Activated T-helper 17 cell treated with anti-CD3 and anti-CD28 coated beads, Interleukin-2, amount 50 U/mL, for 72 hours (primary cell): ENCODE measurements around the gene RNF40. TPM values are rescaled to one million over a fixed set of nuclear protein-coding genes. Genes with fewer than 3 reads are reported as not detected.

Source experiments
- ATAC-seq: fragments of 150-1000 bp; cut with Tn5 transposase; replicated peaks from 2 replicates; pipeline ENCODE4 v1.10.0; 2021; ENCODE audit warnings: mild to moderate bottlenecking, moderate library complexity
- H3K27ac Mint-ChIP-seq: one replicate; pipeline ENCODE4 v1.8.0; 2022; ENCODE audit warnings: mixed read lengths
- H3K27me3 Mint-ChIP-seq: one replicate; pipeline ENCODE4 v1.8.0; 2022; ENCODE audit warnings: mixed read lengths
- H3K36me3 Mint-ChIP-seq: one replicate; pipeline ENCODE4 v1.8.0; 2022; ENCODE audit warnings: low read depth, mild to moderate bottlenecking, mixed read lengths
- H3K4me1 Mint-ChIP-seq: one replicate; pipeline ENCODE4 v1.8.0; 2022; ENCODE audit warnings: mixed read lengths
- H3K4me3 Mint-ChIP-seq: one replicate; pipeline ENCODE4 v1.8.0; 2022; ENCODE audit warnings: mild to moderate bottlenecking, mixed read lengths
- H3K9me3 Mint-ChIP-seq: one replicate; pipeline ENCODE4 v1.8.0; 2022; ENCODE audit warnings: mixed read lengths
- total RNA-seq, 2 donors: library from RNA; stranded (reverse); gene quantifications; one replicate each; pipeline ENCODE4 v1.2.3, GENCODE V29; 2022

RNF40 gene
- total RNA-seq, 2 donors from 2014 or later = 90.7 to 95.1 TPM

DNA sequence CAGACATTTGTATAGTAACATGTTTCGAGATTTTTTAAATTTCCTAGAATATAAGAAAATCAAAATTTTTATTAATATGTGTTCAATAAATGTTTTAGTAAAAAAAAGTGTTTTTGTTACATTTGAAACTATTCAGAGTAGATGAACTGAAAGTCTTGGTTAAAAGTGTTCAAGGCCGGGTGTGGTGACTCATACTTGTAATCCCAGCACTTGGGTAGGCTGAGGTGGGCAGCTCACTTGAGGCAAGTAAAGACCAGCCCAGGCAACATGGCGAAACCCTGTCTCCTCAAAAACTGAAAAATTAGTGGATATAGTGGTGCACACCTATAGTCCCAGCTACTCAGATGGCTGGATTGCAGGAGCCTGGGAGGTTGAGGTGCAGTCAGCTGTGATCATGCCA, 30.7 kb upstream of the RNF40 start:
- no peaks in the 10 kb centered on the region for H3K27me3 Mint-ChIP-seq
- no peak overlapping the region for H3K4me3 Mint-ChIP-seq
- H3K9me3 Mint-ChIP-seq = no peaks in the 10 kb centered on the region
- ATAC-seq = peak; percentile 64
- no peak overlapping the region for H3K27ac Mint-ChIP-seq
- no peaks in the 10 kb centered on the region for H3K4me1 Mint-ChIP-seq
- H3K36me3 Mint-ChIP-seq = peaks cover 98% of the 10 kb centered on the region

DNA sequence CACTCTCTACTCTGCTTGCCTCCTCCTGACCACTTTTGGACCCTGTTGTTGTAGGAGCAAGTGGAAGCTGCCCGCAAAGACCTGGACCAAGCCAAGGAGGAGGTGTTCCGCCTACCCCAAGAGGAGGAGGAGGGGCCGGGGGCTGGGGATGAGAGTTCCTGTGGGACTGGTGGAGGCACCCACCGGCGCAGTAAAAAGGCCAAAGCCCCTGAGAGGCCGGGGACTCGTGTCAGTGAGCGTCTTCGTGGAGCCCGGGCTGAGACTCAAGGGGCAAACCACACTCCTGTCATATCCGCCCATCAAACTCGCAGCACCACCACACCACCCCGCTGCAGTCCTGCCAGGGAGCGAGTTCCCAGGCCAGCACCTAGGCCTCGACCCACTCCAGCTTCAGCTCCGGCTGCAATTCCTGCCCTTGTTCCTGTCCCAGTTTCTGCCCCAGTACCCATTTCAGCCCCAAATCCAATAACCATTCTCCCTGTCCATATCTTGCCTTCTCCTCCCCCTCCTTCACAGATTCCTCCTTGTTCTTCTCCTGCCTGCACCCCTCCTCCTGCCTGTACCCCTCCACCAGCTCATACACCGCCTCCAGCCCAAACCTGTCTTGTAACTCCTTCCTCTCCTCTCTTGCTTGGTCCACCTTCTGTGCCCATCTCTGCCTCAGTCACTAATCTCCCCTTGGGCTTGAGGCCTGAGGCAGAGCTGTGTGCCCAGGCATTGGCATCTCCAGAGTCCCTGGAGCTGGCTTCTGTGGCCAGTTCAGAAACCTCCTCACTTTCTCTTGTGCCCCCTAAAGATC, 24.9 kb upstream of the RNF40 start:
- Mint-ChIP-seq H3K27ac (peak overlapping the region; percentile 63), H3K9me3 (no peaks in the 10 kb centered on the region), H3K36me3 (peaks cover 95% of the 10 kb centered on the region), H3K27me3 (no peaks in the 10 kb centered on the region), H3K4me1 (peaks cover 16% of the 10 kb centered on the region), H3K4me3 (no peak overlapping the region)
- ATAC-seq = no peak

DNA sequence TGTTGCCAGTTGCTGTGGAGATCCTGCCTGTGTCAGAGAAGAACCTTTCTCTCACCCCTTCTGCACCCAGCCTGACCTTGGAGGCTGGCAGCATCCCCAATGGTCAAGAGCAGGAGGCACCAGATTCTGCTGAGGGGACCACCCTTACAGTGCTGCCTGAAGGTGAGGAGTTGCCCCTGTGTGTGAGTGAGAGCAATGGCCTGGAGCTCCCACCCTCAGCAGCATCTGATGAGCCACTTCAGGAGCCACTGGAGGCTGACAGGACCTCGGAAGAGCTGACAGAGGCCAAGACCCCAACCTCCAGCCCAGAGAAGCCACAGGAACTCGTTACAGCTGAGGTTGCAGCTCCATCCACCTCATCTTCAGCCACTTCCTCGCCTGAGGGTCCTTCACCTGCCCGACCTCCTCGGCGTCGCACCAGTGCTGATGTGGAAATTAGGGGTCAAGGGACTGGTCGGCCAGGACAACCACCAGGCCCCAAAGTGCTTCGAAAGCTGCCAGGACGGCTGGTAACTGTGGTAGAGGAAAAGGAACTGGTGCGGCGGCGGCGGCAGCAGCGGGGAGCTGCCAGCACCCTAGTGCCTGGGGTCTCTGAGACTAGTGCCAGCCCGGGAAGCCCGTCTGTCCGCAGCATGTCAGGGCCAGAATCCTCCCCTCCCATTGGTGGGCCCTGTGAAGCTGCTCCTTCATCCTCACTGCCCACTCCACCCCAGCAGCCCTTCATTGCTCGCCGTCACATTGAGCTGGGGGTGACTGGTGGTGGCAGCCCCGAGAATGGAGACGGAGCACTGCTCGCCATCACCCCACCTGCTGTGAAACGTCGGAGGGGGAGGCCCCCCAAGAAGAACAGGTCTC, 24.1 kb upstream of the RNF40 start:
- H3K9me3 Mint-ChIP-seq = no peaks in the 10 kb centered on the region
- H3K4me1 Mint-ChIP-seq = peaks cover 16% of the 10 kb centered on the region
- peak overlapping the region; percentile 63 for H3K27ac Mint-ChIP-seq
- H3K4me3 Mint-ChIP-seq = no peak overlapping the region
- peaks cover 90% of the 10 kb centered on the region for H3K36me3 Mint-ChIP-seq
- ATAC-seq = no peak
- no peaks in the 10 kb centered on the region for H3K27me3 Mint-ChIP-seq

DNA sequence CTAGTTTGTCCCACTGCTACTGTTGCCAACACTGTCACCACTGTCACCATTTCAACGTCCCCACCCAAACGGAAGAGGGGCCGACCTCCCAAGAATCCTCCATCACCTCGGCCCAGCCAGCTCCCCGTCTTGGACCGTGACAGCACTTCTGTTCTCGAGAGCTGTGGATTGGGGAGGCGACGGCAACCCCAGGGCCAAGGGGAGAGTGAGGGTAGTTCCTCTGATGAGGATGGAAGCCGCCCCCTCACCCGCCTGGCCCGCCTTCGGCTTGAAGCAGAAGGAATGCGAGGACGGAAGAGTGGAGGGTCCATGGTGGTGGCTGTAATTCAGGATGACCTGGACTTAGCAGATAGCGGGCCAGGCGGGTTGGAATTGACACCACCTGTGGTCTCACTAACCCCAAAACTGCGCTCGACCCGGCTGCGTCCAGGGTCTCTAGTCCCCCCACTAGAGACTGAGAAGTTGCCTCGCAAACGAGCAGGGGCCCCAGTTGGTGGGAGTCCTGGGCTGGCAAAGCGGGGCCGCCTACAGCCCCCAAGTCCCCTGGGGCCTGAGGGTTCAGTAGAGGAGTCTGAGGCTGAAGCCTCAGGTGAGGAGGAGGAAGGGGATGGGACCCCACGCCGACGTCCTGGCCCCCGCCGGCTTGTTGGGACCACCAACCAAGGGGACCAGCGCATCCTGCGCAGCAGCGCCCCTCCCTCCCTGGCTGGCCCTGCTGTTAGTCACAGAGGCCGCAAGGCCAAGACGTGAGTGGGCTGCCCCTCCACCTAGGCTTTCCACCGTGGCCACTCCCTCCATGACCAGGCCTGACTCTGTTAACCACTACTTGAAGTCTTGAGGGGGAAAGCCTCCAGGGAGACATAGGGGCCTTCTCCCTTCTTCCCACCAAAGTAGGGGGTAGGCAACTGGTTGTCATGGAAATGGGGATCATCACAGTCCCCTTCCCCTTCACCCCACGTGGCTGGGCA, 22.9 kb upstream of the RNF40 start:
- no peak overlapping the region for H3K27ac Mint-ChIP-seq

DNA sequence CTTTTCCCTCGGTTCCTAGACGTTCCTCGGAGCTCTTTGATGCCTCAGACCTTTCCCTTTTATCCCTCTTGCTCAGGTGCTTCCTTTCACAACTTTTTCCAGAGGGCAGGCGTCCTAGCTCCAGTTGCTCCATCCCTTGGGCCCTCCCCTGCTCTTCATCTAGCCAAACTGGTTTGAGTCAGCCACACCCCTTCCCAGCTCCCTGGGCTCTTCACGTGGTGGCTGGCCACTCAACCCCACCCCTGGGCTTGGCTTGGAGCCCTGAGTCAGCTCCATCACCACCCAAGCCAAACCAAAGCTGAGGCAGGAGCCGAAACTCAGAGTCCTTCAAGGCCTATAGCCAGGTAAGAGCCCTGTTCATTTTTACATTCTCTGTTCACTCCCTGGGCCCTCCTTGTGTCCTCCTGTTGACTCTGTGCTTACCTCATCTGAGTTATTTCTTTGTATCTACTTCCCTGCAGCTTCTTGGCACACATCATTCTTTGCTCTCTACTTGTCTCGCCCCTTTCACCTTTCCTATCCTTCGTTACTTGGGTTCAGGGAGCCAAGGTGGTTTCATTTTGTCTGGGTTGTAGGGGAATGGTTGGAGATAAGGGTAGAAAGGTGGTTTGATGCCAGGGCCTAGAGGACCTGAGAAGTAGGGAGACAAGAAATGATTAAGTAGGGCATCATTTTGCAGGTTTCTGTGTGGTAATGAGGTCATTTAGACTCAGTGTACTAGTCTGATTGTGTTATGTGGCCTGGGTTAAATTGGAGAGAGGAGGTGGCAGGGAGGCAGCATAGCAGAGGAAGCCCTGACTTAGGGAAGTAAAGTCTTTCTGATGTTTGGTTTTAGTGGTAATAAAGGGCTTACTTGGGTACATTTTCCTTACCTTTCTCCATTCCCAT, 21.5 kb upstream of the RNF40 start:
- Mint-ChIP-seq H3K36me3 (peaks cover 89% of the 10 kb centered on the region), H3K27me3 (no peaks in the 10 kb centered on the region), H3K4me3 (peak overlapping the region; percentile 7), H3K4me1 (peaks cover 16% of the 10 kb centered on the region), H3K9me3 (no peaks in the 10 kb centered on the region), H3K27ac (peak overlapping the region; percentile 75)
- peak; percentile 92 for ATAC-seq

More for the DNA sequence above, 22.9 kb upstream of the RNF40 start:
- Mint-ChIP-seq H3K9me3 (no peaks in the 10 kb centered on the region), H3K27me3 (no peaks in the 10 kb centered on the region), H3K4me3 (no peak overlapping the region), H3K4me1 (peaks cover 16% of the 10 kb centered on the region), H3K36me3 (peaks cover 90% of the 10 kb centered on the region)
- no peak for ATAC-seq

DNA sequence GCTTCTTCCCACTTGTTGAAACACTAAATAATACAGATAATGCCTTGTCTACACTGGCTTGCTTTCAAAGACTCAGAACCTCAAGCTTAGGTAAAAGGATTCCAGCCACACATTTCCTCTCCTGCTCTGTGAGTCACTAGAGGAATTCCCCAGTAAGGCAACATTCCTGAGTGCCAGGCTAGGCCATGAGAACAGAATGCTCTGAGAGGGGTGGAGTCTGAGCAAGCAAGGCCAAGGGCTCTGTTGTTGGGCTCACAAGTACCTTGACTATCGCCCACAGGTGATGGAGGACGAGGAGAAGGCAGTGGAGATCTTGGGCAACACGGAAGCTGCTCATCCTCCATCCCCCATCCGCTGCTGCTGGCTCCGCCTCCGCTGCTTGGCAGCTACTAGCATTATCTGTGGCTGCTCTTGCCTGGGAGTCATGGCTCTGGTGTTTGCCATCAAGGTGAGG, 20.6 kb upstream of the RNF40 start:
- Mint-ChIP-seq H3K4me3 (no peak overlapping the region), H3K4me1 (peaks cover 16% of the 10 kb centered on the region), H3K36me3 (peaks cover 80% of the 10 kb centered on the region), H3K27me3 (no peaks in the 10 kb centered on the region), H3K9me3 (no peaks in the 10 kb centered on the region), H3K27ac (peak overlapping the region; percentile 75)
- no peak for ATAC-seq

DNA sequence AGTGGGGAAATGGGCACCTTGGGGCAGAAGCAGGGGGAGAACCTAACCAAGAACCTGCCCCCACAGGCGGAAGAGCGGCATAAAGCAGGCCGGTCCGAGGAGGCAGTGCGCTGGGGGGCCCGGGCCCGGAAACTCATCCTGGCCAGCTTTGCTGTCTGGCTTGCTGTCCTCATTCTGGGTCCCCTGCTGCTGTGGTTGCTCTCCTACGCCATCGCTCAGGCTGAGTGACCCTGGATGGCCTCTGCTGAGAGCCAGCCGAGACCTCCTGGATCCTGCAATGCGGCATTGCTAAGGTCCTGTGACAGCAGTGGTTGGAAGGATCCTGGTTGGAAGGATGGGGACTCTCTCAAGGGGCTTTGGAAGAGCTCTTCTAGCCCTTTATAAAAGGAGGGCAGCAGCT, 18.4 kb upstream of the RNF40 start:
- Mint-ChIP-seq H3K4me1 (peaks cover 21% of the 10 kb centered on the region), H3K9me3 (no peaks in the 10 kb centered on the region), H3K36me3 (peaks cover 66% of the 10 kb centered on the region), H3K27me3 (no peaks in the 10 kb centered on the region), H3K4me3 (no peak overlapping the region), H3K27ac (peak overlapping the region; percentile 30)
- ATAC-seq = no peak

DNA sequence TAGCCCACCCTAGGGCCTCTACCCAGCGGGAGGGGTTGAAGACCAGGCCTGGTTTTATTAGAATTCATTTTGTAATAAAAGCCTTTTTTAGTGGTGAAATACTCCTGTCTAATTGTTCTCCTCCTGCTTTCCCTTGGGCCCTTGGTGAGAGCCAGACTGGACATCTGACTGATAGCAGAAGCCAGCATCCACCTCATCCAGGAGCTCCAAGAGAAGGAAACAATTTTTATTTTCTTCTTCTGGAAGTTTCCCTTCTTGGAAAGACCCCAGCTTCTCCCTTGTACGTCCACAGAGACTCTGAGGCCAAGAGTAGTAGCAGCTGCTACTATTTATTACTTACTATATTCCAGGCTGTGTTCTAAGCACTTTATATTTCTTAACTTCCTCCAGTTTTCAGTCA, 17.9 kb upstream of the RNF40 start:
- peaks cover 21% of the 10 kb centered on the region for H3K4me1 Mint-ChIP-seq
- ATAC-seq = no peak
- H3K4me3 Mint-ChIP-seq = no peak overlapping the region
- H3K27me3 Mint-ChIP-seq = no peaks in the 10 kb centered on the region
- H3K27ac Mint-ChIP-seq = no peak overlapping the region
- H3K9me3 Mint-ChIP-seq = no peaks in the 10 kb centered on the region
- peaks cover 64% of the 10 kb centered on the region for H3K36me3 Mint-ChIP-seq

DNA sequence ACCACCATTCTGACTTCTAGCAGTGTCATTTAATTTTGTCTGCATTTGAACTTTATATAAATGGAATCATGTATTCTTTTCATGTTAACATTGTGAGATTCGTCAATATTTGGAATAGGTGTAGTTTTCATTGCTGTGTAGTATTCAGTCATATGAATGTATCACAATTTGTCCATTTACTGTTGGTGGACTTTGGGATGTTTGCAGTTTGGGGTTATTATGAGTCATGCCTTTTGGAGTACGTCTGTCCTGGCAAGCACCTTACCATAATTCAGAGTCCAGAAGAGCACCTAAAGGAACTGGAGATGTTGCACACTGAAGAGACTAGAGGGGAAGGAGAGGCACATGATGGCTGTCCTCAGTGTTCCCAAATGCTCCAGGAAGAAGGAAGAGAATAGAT, 17.0 kb upstream of the RNF40 start:
- Mint-ChIP-seq H3K4me3 (no peak overlapping the region), H3K4me1 (peaks cover 27% of the 10 kb centered on the region), H3K36me3 (peaks cover 67% of the 10 kb centered on the region), H3K9me3 (no peaks in the 10 kb centered on the region), H3K27me3 (no peaks in the 10 kb centered on the region), H3K27ac (peak overlapping the region; percentile 34)
- no peak for ATAC-seq

DNA sequence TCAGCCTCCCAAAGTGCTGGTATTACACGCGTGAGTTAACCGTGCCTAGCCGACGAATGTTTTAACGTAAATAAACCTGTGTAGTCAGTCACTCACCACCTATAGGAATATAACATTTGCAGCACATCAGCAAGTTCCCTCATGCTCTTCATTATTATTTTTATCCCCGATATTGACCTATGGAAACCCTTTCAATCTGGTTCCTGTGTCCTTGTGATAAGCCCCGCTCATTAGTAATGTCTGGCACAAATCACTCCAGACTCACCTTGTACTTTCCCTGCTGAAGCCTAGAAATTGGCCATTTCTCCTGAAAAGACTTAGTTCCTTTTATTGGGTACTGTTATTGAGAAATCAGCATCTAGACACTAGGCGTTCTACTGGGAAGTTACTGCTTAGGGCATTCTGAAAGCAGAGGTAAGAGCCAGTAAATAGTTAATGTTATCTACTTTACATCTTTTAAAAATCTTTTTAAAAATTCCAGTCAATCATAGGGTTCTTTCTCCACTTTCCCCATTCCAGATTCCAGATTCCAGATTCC, 15.4 kb upstream of the RNF40 start:
- no peaks in the 10 kb centered on the region for H3K9me3 Mint-ChIP-seq
- no peaks in the 10 kb centered on the region for H3K27me3 Mint-ChIP-seq
- peak overlapping the region; percentile 91 for H3K27ac Mint-ChIP-seq
- peaks cover 63% of the 10 kb centered on the region for H3K36me3 Mint-ChIP-seq
- peak overlapping the region; percentile 82 for H3K4me3 Mint-ChIP-seq
- ATAC-seq = no peak
- peaks cover 12% of the 10 kb centered on the region for H3K4me1 Mint-ChIP-seq

DNA sequence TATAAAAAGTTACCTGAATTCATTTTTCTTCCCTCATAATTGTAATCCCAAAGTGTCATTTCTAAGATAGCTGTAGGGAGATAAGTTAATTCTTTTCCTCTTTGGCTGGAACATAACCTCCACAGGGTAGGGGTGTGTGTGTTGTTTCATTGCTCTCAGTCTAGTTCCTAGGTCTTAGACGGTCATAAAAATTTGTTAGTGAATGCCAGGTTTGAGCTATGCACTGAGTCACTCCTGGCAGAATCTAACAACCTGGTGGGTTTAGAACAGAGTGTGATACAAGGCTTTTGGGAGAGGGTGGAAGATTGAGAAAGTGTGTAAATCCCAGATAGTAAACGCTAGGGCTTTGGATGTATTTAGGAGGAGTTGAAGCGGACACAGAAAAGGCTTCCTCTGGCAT, 14.8 kb upstream of the RNF40 start:
- Mint-ChIP-seq H3K9me3 (no peaks in the 10 kb centered on the region), H3K27ac (peak overlapping the region; percentile 91), H3K4me3 (peak overlapping the region; percentile 82), H3K4me1 (peaks cover 12% of the 10 kb centered on the region), H3K36me3 (peaks cover 62% of the 10 kb centered on the region), H3K27me3 (no peaks in the 10 kb centered on the region)
- no peak for ATAC-seq

DNA sequence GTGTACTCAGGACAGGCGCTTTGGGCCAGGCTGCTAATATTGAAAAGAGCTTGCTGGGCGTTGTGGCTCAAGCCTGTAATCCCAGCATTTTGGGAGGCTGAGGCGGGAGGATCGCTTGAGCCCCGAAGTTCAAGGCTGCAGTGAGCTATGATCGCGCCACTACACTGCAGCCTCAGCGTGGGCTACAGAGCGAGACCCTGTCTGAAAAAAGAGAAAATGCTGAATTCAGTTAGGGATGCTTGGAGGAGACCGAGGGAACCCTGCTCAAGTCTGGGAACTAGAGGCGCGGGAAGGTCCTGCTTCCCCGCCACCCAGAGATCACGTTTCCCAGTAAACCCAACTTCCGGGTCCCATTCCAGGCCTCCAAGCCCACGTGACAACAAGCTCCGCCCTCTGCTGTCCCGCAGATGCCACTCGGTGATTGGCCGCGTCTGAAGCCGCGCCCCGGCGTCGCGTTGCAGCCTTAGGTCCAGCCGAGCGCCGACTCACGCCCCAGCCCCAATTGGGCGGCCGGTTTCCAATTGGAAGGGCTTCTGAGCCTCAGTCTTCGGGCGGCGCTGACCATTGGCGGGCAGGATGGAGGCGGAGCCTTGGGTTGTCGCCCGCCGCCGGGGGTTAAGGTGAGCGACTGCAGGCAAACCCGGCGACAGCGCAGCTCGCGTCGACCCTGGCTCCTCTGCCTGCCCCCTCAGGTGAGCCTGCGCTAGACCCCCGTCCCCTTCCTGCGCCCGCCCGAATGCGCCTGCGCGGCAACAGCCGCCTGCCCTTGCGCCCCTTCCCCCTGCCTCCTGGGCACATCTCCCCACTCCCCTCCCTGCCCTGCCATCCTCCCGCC, 14.1 kb upstream of the RNF40 start, which contains the start of gene PHKG2:
PHKG2 (plus strand) TSS at position 627 of the 835 bp plus-strand sequence. CDS start 396 bp downstream, outside the sequence.
- Mint-ChIP-seq H3K4me1 (peaks cover 12% of the 10 kb centered on the region), H3K36me3 (peaks cover 65% of the 10 kb centered on the region), H3K27me3 (no peaks in the 10 kb centered on the region), H3K9me3 (no peaks in the 10 kb centered on the region), H3K27ac (peak within 1 kb of the TSS; percentile 91), H3K4me3 (peak within 1 kb of the TSS; percentile 82)
- ATAC-seq = peak; percentile 99
